Dermis blood vessel endothelial cell (primary cell): ENCODE data around the gene MEGF11. TPM values are rescaled to one million over a fixed set of nuclear protein-coding genes. Genes with fewer than 3 reads are reported as not detected.
A peak's percentile ranks its signal among the peaks of the same experiment; 100 is the strongest.

Source experiments
- DNase-seq: peaks from one replicate; pipeline ENCODE4 v3.0.0; 2010
- total RNA-seq: library from RNA; depleted of rRNA; stranded (reverse); fragments of >200 nt; gene quantifications from 2 replicates; pipeline ENCODE4 v1.2.3, GENCODE V29; 2014

The MEGF11 gene
- total RNA-seq, 1 donor from 2014 or later, result not detected

DNA sequence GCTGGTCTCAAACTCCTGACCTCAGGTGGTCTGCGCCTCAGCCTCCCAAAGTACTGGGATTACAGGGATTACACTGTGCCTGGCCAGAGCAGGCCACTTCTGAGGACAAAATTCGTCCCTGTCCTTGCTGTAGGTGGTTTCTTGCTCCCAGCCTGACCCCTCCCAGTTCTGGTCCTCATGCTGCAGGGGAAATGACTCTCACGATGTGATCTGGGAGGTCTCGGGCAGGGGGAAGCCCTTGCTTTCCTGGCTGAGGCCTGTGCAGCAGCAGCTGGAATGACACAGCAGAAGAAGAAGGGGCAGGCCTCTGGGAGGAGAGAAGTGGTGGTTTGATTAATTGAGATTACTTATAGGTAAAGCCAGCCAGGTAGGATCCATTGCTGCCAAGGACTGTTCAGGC lies 39.3 kb downstream of the MEGF11 start:
- peak; percentile 17 for DNase-seq

DNA sequence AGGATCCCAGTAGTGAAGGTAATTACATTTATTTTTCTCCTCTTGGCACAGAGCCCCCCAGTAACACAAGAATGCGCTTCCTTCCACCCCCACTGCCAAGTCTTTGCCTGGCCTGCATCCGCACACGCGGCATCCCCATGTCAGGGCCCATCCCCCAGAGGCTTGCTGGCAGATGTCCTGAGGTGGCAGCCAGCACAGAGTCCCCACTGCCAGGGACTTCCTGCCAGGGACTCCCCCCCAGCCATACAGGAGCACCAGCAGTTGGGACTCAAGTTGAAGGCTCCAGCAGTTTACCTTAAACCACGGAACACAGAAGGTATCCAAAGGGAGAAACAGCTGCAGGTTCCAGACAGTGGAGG lies 41.0 kb downstream of the MEGF11 start:
- peak; percentile 13 for DNase-seq

DNA sequence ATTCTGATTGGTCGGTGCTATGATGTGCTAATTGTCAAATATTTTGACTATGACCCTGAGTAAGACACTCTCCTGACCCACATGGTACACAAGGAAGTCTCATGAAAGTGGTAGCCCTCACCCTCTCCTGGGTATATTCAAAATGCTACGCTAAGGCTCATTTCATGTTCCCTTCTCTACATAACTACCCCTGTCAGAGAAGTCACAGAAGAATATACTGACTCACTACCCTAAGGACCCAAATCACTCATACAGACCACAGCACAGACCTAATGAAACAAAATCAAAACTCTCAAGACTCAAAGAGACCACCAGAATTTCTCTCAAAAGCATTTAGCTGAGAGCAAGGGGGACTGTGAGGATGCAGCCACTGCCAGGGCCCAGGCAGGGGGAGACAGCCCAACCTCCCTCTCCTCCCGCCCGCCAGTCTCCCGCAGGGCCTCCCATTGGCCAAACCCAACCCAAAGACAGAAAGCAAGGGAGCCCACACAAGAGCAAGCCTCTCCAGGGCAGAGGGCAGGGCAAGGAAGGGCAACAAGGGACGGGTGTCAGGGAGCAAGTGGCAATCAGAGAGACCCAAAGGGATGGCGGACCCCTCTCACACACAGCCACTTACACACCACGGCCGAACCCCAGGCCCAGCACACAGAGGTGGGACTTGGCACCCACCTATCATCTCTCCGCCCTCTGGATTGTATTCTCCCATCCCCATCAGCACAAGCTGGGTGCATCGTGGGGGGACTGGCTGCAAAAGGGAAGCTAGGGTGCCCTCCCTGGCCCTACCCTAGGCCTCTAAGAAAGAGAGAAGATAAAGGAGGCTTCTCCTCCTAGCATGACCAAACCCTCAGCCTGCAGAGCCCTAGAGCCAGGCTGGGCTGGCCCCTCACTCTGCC lies 41.6 kb downstream of the MEGF11 start:
- DNase-seq, result no peak

DNA sequence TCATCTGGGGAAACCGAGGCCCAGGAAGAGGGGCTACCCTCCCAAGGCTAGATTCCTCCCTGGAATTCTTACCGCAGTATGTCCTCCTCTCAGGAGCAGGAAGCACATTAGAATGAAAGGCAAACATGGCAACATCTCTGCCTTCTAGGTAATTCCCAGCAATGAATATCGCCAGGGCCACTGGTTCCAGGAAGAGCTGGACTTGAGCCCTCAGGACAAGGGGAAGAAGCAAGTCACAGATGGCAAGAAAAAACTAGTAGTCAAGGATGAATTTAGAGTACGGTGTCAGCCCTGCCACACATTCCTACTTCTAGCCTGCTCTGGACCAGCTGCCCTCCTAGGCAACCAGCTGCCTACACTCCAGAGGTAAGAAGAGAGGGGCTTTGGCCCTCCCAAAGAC lies 42.9 kb downstream of the MEGF11 start:
- DNase-seq, result no peak

DNA sequence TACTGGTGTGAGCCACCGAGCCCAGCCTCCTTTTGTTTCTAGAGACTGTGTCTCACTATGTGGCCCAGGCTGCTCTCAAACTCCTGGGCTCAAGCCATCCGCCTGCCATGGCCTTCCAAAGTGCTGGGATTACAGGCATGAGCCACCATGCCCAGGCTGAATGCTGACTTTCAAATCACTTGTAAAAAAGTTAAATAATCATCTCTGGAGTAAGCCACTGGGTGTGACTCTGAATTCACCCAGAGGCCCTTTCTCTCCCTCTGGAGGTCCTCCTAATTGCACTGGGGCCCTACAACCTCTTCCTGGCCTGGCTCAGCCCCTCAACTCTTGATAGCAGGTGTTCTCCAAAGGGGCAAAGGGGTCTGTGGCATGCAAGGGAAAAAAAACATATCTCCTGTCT lies 54.8 kb downstream of the MEGF11 start:
- no peak for DNase-seq

DNA sequence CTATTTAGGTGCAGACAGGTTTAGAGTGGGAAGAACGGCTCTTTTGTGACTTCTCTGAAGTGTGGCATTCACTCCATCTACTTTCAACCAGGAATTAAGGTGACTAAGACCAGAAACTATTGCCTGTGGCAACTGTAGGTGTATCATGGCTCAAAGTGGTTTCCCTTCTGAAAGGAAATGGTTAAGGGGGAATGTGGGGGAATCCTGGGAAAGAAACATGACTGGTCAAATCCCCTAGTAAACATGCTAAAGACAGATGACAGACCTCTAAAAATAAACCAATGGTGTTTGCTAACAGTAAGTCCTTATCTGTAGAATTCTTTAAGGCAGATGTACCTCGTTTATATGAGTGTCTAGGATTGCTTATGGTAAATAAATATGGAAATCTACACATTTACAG lies 56.9 kb downstream of the MEGF11 start:
- no peak for DNase-seq

DNA sequence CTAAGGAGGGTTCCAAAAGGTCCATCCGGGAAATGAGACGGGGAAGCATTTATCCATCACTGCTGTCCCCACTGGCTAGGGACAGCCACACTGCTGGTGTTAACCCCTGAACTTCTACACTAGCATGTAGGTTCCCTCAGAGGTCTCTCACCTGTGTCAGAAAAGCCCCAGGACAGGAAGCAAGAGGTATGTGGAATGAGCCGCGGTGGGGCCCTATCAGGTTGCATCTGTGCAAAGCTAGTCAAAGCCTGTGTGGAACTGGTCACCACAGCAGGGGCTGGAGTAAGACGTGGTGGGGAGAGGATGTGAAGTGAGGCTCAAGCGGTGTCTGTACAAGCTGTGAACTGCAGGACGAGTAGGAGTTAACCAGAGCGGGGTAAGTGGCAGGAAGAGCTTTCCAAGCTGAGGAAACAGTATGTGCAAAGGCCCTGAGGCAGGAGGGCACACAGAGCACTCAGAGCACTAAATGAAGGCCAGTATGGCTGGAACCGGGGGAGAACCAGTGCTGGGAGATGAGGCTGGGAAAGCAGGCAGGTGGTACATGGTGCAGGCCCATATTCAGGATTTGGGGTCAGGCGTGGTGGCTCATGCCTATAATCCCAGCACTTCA lies 57.8 kb downstream of the MEGF11 start:
- DNase-seq, result no peak

DNA sequence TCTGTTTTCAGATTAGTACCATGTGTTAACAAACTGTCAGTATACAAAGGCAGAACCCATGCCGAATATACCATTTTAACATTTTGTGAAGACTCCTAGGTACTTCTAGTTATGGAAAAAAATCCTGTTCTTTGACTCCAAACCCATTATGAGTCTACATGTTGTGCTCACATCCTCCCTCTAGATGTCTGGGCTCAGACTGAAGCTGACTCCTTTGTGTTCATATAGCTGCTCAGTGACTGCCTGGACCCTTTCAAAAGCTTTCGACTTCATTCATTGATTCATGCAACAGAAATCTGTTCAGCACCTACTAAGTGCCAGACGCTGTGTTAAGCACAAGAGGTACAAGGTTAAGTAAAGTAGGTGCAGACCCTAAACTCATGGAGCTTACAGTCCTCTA lies 60.5 kb downstream of the MEGF11 start:
- no peak for DNase-seq

DNA sequence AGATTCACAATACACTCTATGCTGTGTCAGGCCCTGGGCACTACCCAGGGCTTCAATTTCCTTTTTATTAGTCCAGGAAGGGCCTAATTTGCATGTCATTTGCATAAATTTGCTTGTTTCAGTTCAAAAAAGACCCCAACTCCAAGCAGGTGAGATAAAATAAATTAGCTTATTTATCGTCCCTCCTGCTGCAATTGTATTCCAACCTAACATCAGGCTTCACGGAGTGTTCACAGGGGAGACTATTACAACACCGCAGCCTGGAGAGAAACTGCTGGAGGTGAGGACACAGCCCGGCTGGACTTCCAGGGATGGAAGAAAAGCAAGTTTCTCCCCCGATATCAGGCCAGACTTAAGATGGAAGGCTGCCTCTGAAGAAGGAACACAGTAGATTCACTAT lies 62.8 kb downstream of the MEGF11 start:
- no peak for DNase-seq

DNA sequence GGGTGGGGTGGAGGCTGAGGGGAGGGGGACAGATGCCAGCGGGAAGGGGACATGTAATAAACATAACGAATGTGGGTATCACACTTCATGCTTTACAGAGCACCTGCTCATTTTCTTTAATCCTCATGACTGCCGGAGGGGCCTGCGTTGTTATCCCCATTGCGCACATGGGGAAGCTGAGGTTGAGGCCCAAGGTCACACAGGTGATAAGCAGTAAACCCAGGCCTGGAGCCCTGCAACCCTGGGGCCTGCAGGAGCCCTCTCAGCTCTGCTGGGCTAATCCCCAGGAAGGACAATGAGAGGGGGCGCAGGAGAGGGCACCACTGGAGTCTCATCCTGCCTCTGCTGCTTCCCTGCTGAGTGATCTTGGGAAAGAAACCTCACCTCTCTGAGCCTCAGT lies 64.3 kb downstream of the MEGF11 start:
- DNase-seq, result no peak

DNA sequence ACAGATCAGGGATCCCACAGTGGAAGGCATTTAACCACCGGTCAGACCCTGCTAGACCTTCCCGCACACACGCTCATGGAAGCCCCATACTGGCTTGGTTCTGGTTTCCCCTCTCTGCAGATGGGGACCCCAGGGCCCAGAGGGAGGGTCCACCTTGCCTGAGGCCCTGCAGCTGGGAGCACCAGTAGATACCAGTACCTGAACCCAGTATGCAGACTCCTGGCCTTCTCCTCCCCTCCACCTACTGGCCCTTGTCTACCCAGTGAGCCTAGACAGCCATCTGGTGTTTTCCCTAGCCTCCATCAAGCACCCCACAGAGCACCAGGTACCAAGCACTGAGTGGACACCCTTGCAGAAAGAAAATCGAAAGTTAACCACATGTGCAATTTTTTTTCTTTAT lies 65.1 kb downstream of the MEGF11 start:
- no peak for DNase-seq

DNA sequence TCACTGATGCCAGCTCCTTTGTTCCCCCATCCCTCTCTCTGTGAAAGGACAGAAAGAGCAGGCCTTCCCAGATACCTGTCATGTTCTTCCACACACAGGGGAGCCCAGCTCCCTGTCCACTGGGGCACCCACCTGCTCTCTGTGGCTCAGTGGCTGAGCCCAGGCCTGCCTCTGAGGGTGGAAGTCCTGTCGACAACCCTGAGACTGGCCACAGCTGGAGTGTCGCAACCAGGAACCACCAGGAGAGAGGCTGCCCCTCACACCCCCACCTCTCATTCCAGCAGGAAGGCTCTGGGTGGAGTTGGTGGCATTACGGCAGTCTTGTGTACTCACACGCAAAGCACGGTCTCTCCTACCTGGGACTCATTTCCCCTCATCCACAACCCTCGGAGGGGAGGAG lies 66.3 kb downstream of the MEGF11 start:
- DNase-seq, result no peak

DNA sequence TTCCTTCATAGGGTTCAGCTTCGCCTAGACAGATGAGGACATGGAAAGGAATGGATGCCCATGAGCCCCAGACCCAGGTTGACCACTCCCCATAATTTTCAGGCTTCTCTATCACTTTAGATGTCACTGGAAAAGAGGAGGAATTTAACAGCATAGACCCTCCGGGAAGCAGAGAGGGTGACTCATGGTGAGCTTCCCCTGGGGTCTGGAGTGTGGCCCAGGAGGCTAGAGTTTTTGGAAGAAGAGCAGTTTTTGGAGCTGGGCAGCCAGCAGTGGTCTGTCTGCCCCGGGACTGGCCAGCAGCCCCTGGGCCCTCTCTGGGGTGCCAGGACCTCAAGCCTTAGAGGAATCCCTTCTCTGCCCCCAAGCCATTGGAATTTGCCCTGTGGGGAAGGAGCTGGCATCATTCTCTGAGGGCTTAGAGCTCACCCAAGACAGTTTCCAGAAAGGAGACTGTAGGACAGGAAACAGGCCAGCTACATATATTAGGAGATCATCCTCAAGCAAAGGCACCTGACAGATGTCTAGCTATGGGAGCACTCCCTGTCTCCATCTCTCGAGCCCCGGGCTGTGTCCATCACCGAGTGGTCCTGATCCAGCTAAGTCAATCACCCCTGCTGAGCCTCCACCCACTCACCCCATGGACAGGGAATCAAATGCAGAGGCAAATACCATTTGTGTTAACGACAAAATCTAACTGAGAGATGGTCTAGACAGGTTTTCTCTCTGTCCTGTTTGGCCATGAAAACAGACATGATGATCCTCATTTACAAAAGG lies 67.3 kb downstream of the MEGF11 start:
- no peak for DNase-seq

DNA sequence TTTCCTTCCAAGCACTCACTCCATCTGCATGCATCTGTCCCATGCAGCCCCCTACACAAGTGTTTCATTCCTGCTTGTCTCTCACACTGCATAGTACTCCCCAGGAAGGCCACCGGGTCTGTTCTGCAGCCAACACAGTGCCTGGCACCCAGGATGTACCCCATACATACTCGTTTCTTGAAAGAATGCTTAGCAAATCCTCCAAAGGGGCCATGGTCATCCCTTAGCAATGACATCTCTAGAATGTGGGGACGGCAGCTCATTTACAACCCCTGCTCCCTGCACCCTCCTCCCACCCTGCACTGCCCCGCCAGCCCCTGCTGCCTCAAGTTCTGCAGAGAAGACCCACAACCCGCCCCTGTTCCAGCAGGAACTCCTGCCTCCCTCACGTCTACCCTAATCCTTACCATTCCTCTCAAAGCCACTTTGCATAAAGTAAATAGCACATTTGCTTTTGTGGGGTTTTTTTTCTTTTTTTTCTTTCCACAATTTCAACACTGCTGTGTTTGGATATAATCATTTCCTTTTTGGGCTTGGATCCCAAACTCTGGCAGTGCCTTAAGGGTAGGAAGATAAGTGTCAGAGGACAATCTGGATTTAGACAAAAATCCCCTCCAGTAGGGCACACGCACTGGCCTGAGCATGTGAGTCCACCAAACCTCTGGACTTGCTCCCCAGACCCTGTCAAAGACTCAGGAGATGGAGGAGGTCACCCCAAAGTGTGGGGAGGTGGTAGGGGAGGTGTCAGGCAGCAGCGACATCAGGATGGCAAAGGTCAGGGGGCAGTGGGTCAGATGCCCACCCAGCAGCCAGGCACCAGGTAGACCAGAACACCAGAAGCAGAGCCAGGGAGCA lies 68.4 kb downstream of the MEGF11 start:
- no peak for DNase-seq

DNA sequence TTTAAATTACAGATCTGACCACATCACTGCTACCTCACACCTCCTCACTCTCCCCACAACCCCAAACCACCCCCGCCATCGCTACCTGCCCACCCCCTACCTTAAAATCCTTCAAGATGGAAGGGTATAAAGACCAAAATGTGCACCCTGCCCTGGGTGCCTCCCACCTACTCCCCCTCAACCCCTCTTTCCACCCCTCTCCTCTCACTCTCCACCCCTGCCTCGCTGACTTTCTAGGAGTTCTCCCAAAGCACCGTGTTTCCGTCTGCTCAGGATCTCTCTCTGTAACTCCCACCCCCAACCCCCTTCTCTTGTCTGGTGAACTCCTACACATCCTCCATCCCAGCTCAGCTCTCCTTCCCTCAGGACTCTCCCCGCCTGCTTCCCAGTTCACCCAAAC lies 69.1 kb downstream of the MEGF11 start:
- DNase-seq, result no peak

DNA sequence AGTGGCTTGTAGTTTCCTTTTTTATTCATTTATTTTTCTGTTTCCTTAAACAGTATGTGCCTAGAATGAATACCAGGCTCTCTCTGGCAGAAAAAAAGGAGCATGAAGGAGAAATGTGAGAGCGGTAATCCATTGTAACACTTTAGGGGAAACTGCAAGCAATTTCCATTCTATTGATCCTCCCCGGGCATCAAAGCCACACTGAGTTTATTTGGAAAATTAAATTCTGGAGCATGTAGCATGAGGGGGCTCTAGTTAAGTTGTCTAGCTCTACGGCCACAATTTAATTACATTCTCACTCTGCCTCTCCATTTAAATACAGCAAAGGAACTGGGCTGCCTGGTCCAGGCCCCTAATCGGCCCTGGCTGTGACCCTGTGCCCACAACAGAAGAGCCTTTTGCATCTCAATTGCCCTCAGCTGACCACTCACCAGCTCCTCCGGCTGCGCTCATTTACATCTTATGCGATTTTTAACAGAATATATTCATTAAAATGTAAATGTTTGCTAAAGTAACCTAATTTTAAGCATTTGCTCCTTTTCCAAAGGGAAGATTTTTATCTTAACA lies 72.9 kb downstream of the MEGF11 start:
- no peak for DNase-seq

DNA sequence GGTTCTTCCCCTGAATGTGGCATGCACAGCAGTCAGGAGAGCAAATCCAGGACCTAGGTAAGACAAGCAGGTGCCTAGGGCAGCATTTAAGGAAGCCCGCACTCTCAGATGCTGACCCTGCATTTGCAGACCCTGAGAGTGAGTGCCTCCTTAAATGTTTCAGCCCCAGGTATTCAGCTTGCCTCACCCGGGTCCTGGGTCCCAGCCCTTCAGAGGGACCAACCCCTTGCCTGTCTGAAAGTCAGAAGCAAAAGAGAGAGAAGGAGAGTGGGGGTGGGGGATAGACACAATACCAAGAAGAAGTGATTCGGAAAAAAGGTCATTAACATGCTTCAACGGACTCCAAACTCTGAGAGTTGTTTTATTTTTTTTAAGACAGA lies 75.0 kb downstream of the MEGF11 start:
- no peak for DNase-seq

DNA sequence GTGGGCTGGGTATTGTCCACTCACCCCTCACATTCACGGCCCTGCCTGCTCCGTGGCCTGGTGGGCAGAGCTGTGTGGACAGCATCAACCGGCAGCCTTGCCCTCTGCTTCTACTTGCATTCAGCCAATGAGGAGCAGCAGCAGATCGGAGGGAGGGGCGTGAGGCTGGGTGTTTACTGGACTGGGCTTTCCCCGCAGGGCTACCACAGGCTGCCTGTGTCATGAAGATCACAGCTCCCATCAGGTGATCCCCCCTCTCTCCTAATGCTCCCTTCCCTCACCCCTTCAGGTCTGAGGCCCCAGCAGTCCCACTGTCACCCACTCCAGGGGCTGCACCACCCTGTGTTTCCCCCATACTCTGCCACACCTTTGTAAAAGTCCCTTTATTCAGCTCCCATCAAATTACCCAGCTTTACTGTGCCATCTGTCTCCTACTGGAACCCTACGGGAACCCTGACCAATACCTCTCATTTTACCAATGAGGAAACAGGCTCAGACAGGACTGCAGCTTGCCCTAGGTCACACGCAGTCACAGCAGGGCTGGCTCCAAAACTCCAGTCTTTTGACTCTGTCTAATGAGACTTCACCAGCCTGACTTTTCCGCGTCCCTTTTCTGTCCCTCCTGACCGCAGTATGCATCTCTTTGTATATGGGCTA lies 81.1 kb downstream of the MEGF11 start:
- DNase-seq, result no peak

DNA sequence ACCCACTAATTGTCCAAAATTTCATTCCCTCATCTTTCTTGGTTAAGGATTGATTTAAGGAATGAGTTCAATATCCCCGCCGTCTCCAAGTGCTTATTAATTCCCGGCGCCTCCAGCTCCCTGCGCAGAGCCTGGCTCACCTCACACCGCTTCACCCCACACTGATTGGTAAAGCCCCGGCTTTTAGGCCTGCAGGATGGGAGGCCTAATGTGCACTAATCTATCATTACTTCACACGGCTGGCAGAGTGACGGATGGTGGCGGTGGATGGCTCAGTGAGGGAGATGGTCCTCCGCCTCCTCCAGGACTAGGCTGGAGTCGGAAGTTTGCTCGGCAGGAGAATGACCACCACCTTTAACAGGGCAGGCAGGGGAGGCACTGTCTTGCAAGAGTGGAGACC lies 81.7 kb downstream of the MEGF11 start:
- no peak for DNase-seq

DNA sequence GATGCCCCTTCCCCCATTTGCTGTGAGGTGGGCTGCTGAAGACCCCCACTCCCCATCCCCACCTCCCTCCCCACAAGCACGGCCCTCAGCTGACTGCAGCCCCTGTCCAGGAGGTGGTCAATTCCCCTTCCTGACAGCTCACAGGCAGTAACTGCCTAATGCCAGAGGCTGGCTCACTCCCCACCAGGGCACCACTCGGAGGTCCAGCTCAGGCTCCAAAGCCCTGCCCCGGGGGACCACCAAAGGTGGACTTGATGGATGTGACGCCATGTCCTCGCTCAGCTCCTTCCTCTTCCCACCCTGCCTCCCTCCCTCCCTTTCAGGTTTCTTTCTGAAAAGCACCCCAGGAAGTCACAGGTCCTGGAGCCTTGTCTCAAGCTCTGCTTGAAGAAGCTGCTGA lies 82.8 kb downstream of the MEGF11 start:
- DNase-seq, result no peak

DNA sequence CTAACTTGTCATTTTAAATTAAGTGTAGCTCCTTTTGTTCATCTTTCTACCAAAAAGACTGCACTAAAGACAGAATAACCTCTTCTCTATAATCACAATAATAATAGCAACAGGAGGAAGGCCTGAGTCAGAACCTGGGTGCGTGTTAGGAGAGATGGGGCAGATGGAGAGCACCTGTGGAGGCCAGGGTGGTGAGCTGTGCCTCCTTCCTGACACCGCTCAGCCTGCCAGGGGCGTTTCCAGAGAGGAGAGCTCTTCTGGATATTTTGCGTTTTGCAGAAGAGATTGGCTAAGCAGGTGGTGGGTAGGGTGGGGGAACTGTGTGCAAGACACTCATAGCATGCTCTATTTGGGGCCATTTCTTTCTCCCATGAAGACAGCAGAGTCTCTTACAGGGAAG lies 83.5 kb downstream of the MEGF11 start:
- no peak for DNase-seq

DNA sequence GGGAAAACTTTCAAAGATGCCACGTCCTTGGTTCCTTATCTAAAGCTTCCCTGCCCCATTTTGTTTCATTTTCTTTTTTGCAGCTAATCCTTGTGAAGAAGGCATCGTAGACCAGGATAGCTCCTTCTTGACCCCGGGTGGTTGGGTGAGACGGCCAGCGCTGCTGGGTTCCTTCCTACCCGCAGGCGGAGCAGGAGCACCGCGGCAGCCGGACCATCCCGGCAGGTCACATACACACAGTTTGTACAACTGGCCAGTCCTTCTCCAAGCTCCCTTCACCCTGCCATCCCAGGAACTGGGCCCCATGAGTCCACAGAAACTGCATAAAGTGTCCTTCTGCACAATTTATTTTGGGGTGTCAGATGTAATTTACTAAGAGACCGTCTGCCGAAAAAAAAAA lies 83.9 kb downstream of the MEGF11 start:
- DNase-seq, result no peak
